Activated CD4-positive, alpha-beta T cell treated with anti-CD3 and anti-CD28 coated beads, Interleukin-2, amount 10 ng/mL, durations not matched to agents 7 days and 5 days (primary cell): ENCODE data around the gene NTN1. TPM values are rescaled to one million over a fixed set of nuclear protein-coding genes. Genes with fewer than 3 reads are reported as not detected.
A peak's percentile ranks its signal among the peaks of the same experiment; 100 is the strongest.

ENCODE experiments used
- CTCF ChIA-PET: fragments of 350-600 bp; sonication (Branson Sonifier 250); formaldehyde crosslinking; loops from one replicate; lab custom pipeline; 2021; ENCODE audit warnings: antibody characterized with exemption; lab: Charles Lee
- POLR2A ChIA-PET: fragments of 350-600 bp; sonication (Branson Sonifier 250); formaldehyde crosslinking; loops from one replicate; lab custom pipeline; 2021; ENCODE audit warnings: antibody characterized with exemption; lab: Charles Lee
- DNase-seq: peaks from one replicate; pipeline ENCODE4 v3.0.0-alpha.2; 2020
- H3K27ac Mint-ChIP-seq: one replicate; pipeline ENCODE4 v1.8.0; 2021; ENCODE audit warnings: mild to moderate bottlenecking, moderate library complexity, mixed read lengths
- H3K27me3 Mint-ChIP-seq: one replicate; pipeline ENCODE4 v1.8.0; 2021; ENCODE audit warnings: mixed read lengths
- H3K36me3 Mint-ChIP-seq: one replicate; pipeline ENCODE4 v1.8.0; 2021; ENCODE audit warnings: low read depth, mixed read lengths
- H3K4me1 Mint-ChIP-seq: one replicate; pipeline ENCODE4 v1.8.0; 2021; ENCODE audit warnings: mixed read lengths
- H3K4me3 Mint-ChIP-seq: one replicate; pipeline ENCODE4 v1.8.0; 2021; ENCODE audit warnings: mild to moderate bottlenecking, moderate library complexity, mixed read lengths
- H3K9me3 Mint-ChIP-seq: one replicate; pipeline ENCODE4 v1.8.0; 2021; ENCODE audit warnings: mixed read lengths
- total RNA-seq, 2 experiments: library from RNA; stranded (reverse); gene quantifications; one replicate each; pipeline ENCODE4 v1.2.3, GENCODE V29; 2021

Gene NTN1
- total RNA-seq, 2 experiments from 2014 or later, result 0.02 to 0.10 TPM

- Mint-ChIP-seq H3K4me1 (no peaks in the 10 kb centered on the region), H3K9me3 (peaks cover 2% of the 10 kb centered on the region), H3K36me3 (no peaks in the 10 kb centered on the region), H3K27ac (no peak overlapping the region), H3K27me3 (no peaks in the 10 kb centered on the region), H3K4me3 (no peak overlapping the region)
- ChIA-PET CTCF (no interaction called here), POLR2A (no interaction called here)
- DNase-seq, result no peak
Measured at GRCh38 chr17:9232155-9232475, 210.8 kb downstream of the NTN1 start.

GRCh38 chr17:9232591-9233270 is 211.4 kb downstream of the NTN1 start:
- no peaks in the 10 kb centered on the region for H3K4me1 Mint-ChIP-seq
- H3K27ac Mint-ChIP-seq, result no peak overlapping the region
- H3K27me3 Mint-ChIP-seq, result no peaks in the 10 kb centered on the region
- peaks cover 2% of the 10 kb centered on the region for H3K9me3 Mint-ChIP-seq
- POLR2A ChIA-PET, result no interaction called here
- no peak for DNase-seq
- no peaks in the 10 kb centered on the region for H3K36me3 Mint-ChIP-seq
- no peak overlapping the region for H3K4me3 Mint-ChIP-seq
- CTCF ChIA-PET, result no interaction called here

DNA sequence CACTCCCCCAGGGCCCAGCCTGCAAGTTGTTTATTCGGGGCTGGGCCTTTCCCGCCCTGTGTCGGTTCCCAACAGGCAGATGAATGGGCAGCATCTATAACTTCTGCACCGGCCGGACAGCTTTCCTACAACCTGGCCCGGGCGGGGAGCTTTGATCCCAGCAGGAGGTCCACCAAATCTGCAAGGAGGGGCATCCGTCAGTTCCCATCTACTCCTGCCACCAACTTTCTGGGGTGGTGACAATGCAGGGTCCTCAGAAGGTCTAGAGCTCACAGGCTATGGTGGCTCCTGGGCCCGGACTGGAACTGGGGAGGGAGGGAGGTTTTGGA is 211.9 kb downstream of the NTN1 start:
- Mint-ChIP-seq H3K4me3 (no peak overlapping the region), H3K27ac (no peak overlapping the region), H3K4me1 (no peaks in the 10 kb centered on the region), H3K27me3 (no peaks in the 10 kb centered on the region), H3K36me3 (no peaks in the 10 kb centered on the region), H3K9me3 (peaks cover 2% of the 10 kb centered on the region)
- ChIA-PET POLR2A (no interaction called here), CTCF (no interaction called here)
- no peak for DNase-seq

DNA sequence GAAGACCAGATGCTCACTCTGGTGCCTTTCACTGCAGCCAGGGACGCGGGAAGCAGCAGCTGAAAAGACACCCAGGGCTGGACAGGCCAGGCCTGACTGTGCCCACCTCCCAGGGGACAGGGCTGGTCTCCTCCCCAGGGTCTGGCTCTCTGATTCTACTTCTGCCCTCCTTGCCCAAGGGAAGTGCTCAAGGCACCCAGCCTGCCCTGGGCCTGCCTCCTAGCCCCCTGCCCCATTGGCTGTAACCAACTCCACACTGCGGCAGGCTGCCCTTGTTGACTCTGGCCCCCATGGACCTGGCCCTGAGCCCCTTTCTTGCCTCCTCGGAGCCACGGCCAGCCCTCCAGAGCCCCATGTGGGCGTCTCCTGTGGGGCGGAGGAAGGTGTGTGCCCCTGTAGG is 212.5 kb downstream of the NTN1 start:
- Mint-ChIP-seq H3K27ac (no peak overlapping the region), H3K4me1 (peaks cover 1% of the 10 kb centered on the region), H3K27me3 (no peaks in the 10 kb centered on the region), H3K4me3 (no peak overlapping the region), H3K36me3 (no peaks in the 10 kb centered on the region), H3K9me3 (peaks cover 2% of the 10 kb centered on the region)
- ChIA-PET CTCF (no interaction called here), POLR2A (no interaction called here)
- no peak for DNase-seq

DNA sequence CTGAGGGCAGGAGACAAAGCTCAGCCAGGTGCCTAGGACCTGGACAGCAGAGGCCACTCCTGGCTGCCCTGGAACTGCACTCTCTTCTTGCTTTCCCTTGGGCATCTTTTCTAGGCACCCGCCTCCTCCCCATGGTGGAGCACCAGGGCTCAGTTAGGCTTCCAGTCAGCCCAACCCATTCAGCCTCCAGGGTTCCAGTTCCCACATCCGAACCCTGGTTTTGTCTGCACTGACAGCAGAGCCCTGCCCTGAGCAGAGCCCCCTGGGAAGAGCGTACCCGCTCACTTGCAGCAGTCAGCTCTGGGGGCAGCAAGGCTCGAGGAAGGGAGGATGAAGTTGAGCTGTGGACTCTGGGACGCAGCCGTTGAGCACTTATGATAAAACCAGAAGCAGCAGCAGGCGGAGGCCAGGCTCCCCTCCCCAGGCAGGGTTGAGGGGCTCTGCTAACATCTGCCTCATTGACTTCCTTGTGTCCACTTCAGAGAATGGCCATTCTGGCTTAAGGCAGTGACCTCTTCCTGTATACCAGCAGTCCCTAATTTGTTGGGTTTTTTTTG is 213.2 kb downstream of the NTN1 start:
- Mint-ChIP-seq H3K4me1 (peaks cover 9% of the 10 kb centered on the region), H3K36me3 (no peaks in the 10 kb centered on the region), H3K4me3 (no peak overlapping the region), H3K9me3 (peaks cover 2% of the 10 kb centered on the region), H3K27me3 (no peaks in the 10 kb centered on the region), H3K27ac (no peak overlapping the region)
- no peak for DNase-seq
- ChIA-PET POLR2A (no interaction called here), CTCF (no interaction called here)

- Mint-ChIP-seq H3K36me3 (no peaks in the 10 kb centered on the region), H3K4me3 (no peak overlapping the region), H3K9me3 (peaks cover 2% of the 10 kb centered on the region), H3K4me1 (peaks cover 11% of the 10 kb centered on the region), H3K27me3 (no peaks in the 10 kb centered on the region), H3K27ac (no peak overlapping the region)
- ChIA-PET POLR2A (no interaction called here), CTCF (no interaction called here)
- no peak for DNase-seq
Measured at GRCh38 chr17:9235346-9235745, 214.0 kb downstream of the NTN1 start.

DNA sequence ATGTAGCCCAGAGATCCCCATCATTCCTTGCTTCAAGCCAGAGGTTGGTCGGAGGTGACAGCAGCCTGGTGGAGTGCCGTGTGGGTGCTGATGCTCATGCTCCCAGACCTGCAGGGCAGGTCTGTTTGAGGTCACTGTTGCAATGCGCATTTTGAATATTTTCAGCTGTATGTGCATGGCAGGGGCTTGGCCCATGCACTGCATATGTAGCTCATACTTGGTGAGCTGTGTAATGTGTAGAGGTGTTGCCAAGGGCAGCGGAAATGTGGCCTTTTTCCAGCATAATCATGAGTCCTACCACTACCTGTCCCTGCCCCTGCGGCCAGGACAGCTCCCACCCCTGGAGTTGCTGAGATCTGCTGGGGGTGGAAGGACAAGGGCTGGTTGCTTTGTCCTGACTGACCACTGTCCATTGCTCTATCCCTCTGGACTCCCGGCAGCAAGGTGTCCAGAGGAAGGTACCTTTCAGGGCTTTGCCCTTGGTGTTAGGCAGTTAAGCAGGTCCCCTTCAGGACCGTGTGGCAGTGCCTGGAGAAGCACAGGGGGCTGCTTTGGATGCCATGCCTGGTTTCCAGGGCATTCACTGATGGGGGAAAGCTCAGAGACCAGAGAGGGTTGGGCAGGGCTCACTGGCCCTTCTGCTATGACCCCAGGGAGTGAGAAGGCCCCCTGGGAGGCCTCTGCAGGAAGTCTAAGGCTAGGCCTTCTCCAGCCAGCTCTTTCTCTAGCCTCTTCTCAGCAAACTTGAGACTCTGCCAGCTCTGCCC is 215.2 kb downstream of the NTN1 start:
- no peak overlapping the region for H3K4me3 Mint-ChIP-seq
- H3K36me3 Mint-ChIP-seq, result no peaks in the 10 kb centered on the region
- H3K27ac Mint-ChIP-seq, result no peak overlapping the region
- H3K4me1 Mint-ChIP-seq, result peaks cover 16% of the 10 kb centered on the region
- H3K27me3 Mint-ChIP-seq, result no peaks in the 10 kb centered on the region
- ChIA-PET POLR2A (interaction anchor here (0.6 kb wide), 2 partner anchors 10 to 42 kb away, joined by 3 to 5 read pairs; no protein-coding TSS in a partner anchor), CTCF (no interaction called here)
- DNase-seq, result no peak
- H3K9me3 Mint-ChIP-seq, result peaks cover 2% of the 10 kb centered on the region

GRCh38 chr17:9237053-9237410 is 215.7 kb downstream of the NTN1 start:
- DNase-seq, result no peak
- ChIA-PET CTCF (no interaction called here), POLR2A (no interaction called here)
- Mint-ChIP-seq H3K9me3 (peaks cover 2% of the 10 kb centered on the region), H3K4me3 (no peak overlapping the region), H3K4me1 (peaks cover 17% of the 10 kb centered on the region), H3K27ac (no peak overlapping the region), H3K36me3 (no peaks in the 10 kb centered on the region), H3K27me3 (no peaks in the 10 kb centered on the region)

GRCh38 chr17:9237661-9238301 is 216.5 kb downstream of the NTN1 start:
- ChIA-PET POLR2A (no interaction called here), CTCF (no interaction called here)
- Mint-ChIP-seq H3K4me3 (no peak overlapping the region), H3K4me1 (peaks cover 17% of the 10 kb centered on the region), H3K9me3 (peaks cover 2% of the 10 kb centered on the region), H3K36me3 (no peaks in the 10 kb centered on the region), H3K27me3 (no peaks in the 10 kb centered on the region), H3K27ac (no peak overlapping the region)
- DNase-seq, result no peak

GRCh38 chr17:9238340-9239245 is 217.3 kb downstream of the NTN1 start:
- ChIA-PET CTCF (no interaction called here), POLR2A (no interaction called here)
- no peak for DNase-seq
- H3K27ac Mint-ChIP-seq, result no peak overlapping the region
- H3K4me3 Mint-ChIP-seq, result peak overlapping the region; percentile 69
- peaks cover 2% of the 10 kb centered on the region for H3K9me3 Mint-ChIP-seq
- no peaks in the 10 kb centered on the region for H3K27me3 Mint-ChIP-seq
- H3K36me3 Mint-ChIP-seq, result no peaks in the 10 kb centered on the region
- peaks cover 17% of the 10 kb centered on the region for H3K4me1 Mint-ChIP-seq

GRCh38 chr17:9239246-9239792 is 218.0 kb downstream of the NTN1 start:
- peak overlapping the region; percentile 69 for H3K4me3 Mint-ChIP-seq
- peak overlapping the region; percentile 57 for H3K27ac Mint-ChIP-seq
- ChIA-PET CTCF (no interaction called here), POLR2A (no interaction called here)
- no peak for DNase-seq
- H3K4me1 Mint-ChIP-seq, result peaks cover 17% of the 10 kb centered on the region
- H3K9me3 Mint-ChIP-seq, result peaks cover 2% of the 10 kb centered on the region
- H3K36me3 Mint-ChIP-seq, result no peaks in the 10 kb centered on the region
- no peaks in the 10 kb centered on the region for H3K27me3 Mint-ChIP-seq

- H3K36me3 Mint-ChIP-seq, result no peaks in the 10 kb centered on the region
- CTCF ChIA-PET, result no interaction called here
- peak overlapping the region; percentile 73 for H3K27ac Mint-ChIP-seq
Measured at GRCh38 chr17:9239793-9240658, 218.7 kb downstream of the NTN1 start.

More at GRCh38 chr17:9239793-9240658, 218.7 kb downstream of the NTN1 start:
- H3K4me3 Mint-ChIP-seq, result peak overlapping the region; percentile 69
- DNase-seq, result peak; percentile 68
- POLR2A ChIA-PET, result no interaction called here
- peaks cover 2% of the 10 kb centered on the region for H3K9me3 Mint-ChIP-seq
- H3K27me3 Mint-ChIP-seq, result no peaks in the 10 kb centered on the region
- H3K4me1 Mint-ChIP-seq, result peaks cover 17% of the 10 kb centered on the region
